Measurements from ENCODE around the gene EGFL7. TPM values are rescaled to one million over a fixed set of nuclear protein-coding genes. Genes with fewer than 3 reads are reported as not detected.
"Not testable (repeated sequence)": the region's sequence is repeated elsewhere in the genome, so short reads cannot be mapped to it uniquely, and the experiment has no call there.

EGFL7 gene
- total RNA-seq, 2 donors from 2014 or later = 31.5 to 34.0 TPM

- Histone ChIP-seq H3K9ac (ENCODE audit: extremely low read depth, low read length, poor library complexity, severe bottlenecking) (no peak overlapping the region), H3K4me3 (ENCODE audit: low read length) (no peak overlapping the region), H3K9me3 (ENCODE audit: control insufficient read depth, low read length) (no peaks in the 10 kb centered on the region), H3K4me1 (ENCODE audit: control insufficient read depth, insufficient read depth, low read length) (peaks cover 9% of the 10 kb centered on the region), H3K27me3 (ENCODE audit: control insufficient read depth, insufficient read depth, low read length, poor library complexity, severe bottlenecking) (peaks cover 46% of the 10 kb centered on the region), H3K27ac (ENCODE audit: low read depth, low read length) (no peak overlapping the region), H3K36me3 (ENCODE audit: control insufficient read depth, insufficient read depth, low read length) (no peaks in the 10 kb centered on the region)
- DNase-seq = no peak
- peaks cover 37% of the 10 kb centered on the region for H3K27me3 Mint-ChIP-seq (ENCODE audit: insufficient read depth)
- no peaks in the 10 kb centered on the region for H3K9me3 Mint-ChIP-seq
- H3K36me3 Mint-ChIP-seq (ENCODE audit: low read depth) = no peaks in the 10 kb centered on the region
- H3K4me1 Mint-ChIP-seq = no peaks in the 10 kb centered on the region
- no peak overlapping the region for H3K4me3 Mint-ChIP-seq
- 80 to 82% methylated on average over 11 to 12 of the region's 12 CpGs for WGBS, 2 experiments (ENCODE audit: insufficient coverage in 1 of 2, insufficient read length in 1 of 2)
- TF ChIP-seq CTCF (conservative IDR thresholded peaks at IDR 0.05) = no peak
- H3K27ac Mint-ChIP-seq = no peak overlapping the region
These were observed 32.1 kb upstream of the EGFL7 start for GRCh38 chr9:136630662-136630992.

GRCh38 chr9:136631038-136632000, 31.4 kb upstream of the EGFL7 start:
- no peaks in the 10 kb centered on the region for H3K36me3 Mint-ChIP-seq (ENCODE audit: low read depth)
- H3K4me3 ChIP-seq (ENCODE audit: low read length) = no peak overlapping the region
- no peaks in the 10 kb centered on the region for H3K4me1 Mint-ChIP-seq
- WGBS, 2 experiments (ENCODE audit: insufficient coverage in 1 of 2, insufficient read length in 1 of 2) = 64 to 71% methylated on average over 14 to 31 of the region's 31 CpGs
- no peaks in the 10 kb centered on the region for H3K36me3 ChIP-seq (ENCODE audit: control insufficient read depth, insufficient read depth, low read length)
- H3K4me1 ChIP-seq (ENCODE audit: control insufficient read depth, insufficient read depth, low read length) = peaks cover 5% of the 10 kb centered on the region
- TF ChIP-seq CTCF (conservative IDR thresholded peaks at IDR 0.05) = peak; percentile 87
- H3K4me3 Mint-ChIP-seq = no peak overlapping the region
- no peak overlapping the region for H3K27ac ChIP-seq (ENCODE audit: low read depth, low read length)
- peaks cover 39% of the 10 kb centered on the region for H3K27me3 ChIP-seq (ENCODE audit: control insufficient read depth, insufficient read depth, low read length, poor library complexity, severe bottlenecking)
- H3K27ac Mint-ChIP-seq = no peak overlapping the region
- no peaks in the 10 kb centered on the region for H3K9me3 Mint-ChIP-seq
- no peak overlapping the region for H3K9ac ChIP-seq (ENCODE audit: extremely low read depth, low read length, poor library complexity, severe bottlenecking)
- DNase-seq = peak; percentile 92
- peaks cover 31% of the 10 kb centered on the region for H3K27me3 Mint-ChIP-seq (ENCODE audit: insufficient read depth)
- H3K9me3 ChIP-seq (ENCODE audit: control insufficient read depth, low read length) = no peaks in the 10 kb centered on the region

- not testable (repeated sequence) for H3K36me3 Mint-ChIP-seq (ENCODE audit: low read depth); H3K9me3 ChIP-seq (ENCODE audit: control insufficient read depth, low read length); H3K36me3 ChIP-seq (ENCODE audit: control insufficient read depth, insufficient read depth, low read length); H3K4me3 ChIP-seq (ENCODE audit: low read length); H3K9me3 Mint-ChIP-seq; DNase-seq; H3K27ac ChIP-seq (ENCODE audit: low read depth, low read length); H3K27ac Mint-ChIP-seq; H3K4me1 Mint-ChIP-seq; H3K9ac ChIP-seq (ENCODE audit: extremely low read depth, low read length, poor library complexity, severe bottlenecking); H3K4me1 ChIP-seq (ENCODE audit: control insufficient read depth, insufficient read depth, low read length); H3K4me3 Mint-ChIP-seq
- 75 to 78% methylated on average over 5 to 6 of the region's 13 CpGs for WGBS, 2 experiments (ENCODE audit: insufficient coverage in 1 of 2, insufficient read length in 1 of 2)
- peaks cover 39% of the 10 kb centered on the region for H3K27me3 ChIP-seq (ENCODE audit: control insufficient read depth, insufficient read depth, low read length, poor library complexity, severe bottlenecking)
- peaks cover 29% of the 10 kb centered on the region for H3K27me3 Mint-ChIP-seq (ENCODE audit: insufficient read depth)
These were observed 30.6 kb upstream of the EGFL7 start for GRCh38 chr9:136632072-136632471.

- H3K36me3 ChIP-seq (ENCODE audit: control insufficient read depth, insufficient read depth, low read length); H3K27ac Mint-ChIP-seq; H3K4me1 ChIP-seq (ENCODE audit: control insufficient read depth, insufficient read depth, low read length); H3K4me3 Mint-ChIP-seq; H3K9me3 ChIP-seq (ENCODE audit: control insufficient read depth, low read length); H3K4me1 Mint-ChIP-seq; H3K9me3 Mint-ChIP-seq; H3K27ac ChIP-seq (ENCODE audit: low read depth, low read length); H3K9ac ChIP-seq (ENCODE audit: extremely low read depth, low read length, poor library complexity, severe bottlenecking); H3K36me3 Mint-ChIP-seq (ENCODE audit: low read depth); H3K4me3 ChIP-seq (ENCODE audit: low read length): not testable (repeated sequence)
- peak; percentile 35 for DNase-seq
- WGBS, 2 experiments (ENCODE audit: insufficient coverage in 1 of 2, insufficient read length in 1 of 2) = 89 to 91% methylated on average over 27 to 31 of the region's 36 CpGs
- H3K27me3 ChIP-seq (ENCODE audit: control insufficient read depth, insufficient read depth, low read length, poor library complexity, severe bottlenecking) = peaks cover 35% of the 10 kb centered on the region
- H3K27me3 Mint-ChIP-seq (ENCODE audit: insufficient read depth) = peaks cover 24% of the 10 kb centered on the region
These were observed 30.1 kb upstream of the EGFL7 start for GRCh38 chr9:136632491-136633106.
